H1 (cell line): ENCODE data around the gene GAST.

Experiments
- ASH2L ChIP-seq: fragments of 200-600, 300-600 bp; sonication (generic); IDR thresholded peaks from one replicate; pipeline ENCODE4 v1.7.1; 2017; ENCODE audit warnings: low read length
- BACH1 ChIP-seq: IDR thresholded peaks from 2 replicates; pipeline ENCODE4 v1.6.1; 2012; ENCODE audit warnings: low read length, improper control_type of control experiment
- CREB1 ChIP-seq: IDR thresholded peaks from 2 replicates; pipeline ENCODE4 v1.6.1; 2012; ENCODE audit warnings: inconsistent platforms
- KDM5A ChIP-seq: fragments of 200-600 bp; IDR thresholded peaks from 2 replicates; pipeline ENCODE4 v1.7.1; 2012; ENCODE audit warnings: mild to moderate bottlenecking, low read length, inconsistent platforms, mixed read lengths
- POLR2A ChIP-seq, 2 experiments: IDR thresholded peaks; 1 replicate in 1 of 2; 2 replicates in 1 of 2; pipeline ENCODE4 v1.6.1; 2011; ENCODE audit warnings: low read depth in 2 of 2, low read length in 2 of 2, mild to moderate bottlenecking in 2 of 2; ENCODE audit errors: control extremely low read depth in 1 of 2
- SP4 ChIP-seq: IDR thresholded peaks from 2 replicates; pipeline ENCODE4 v1.6.1; 2012; ENCODE audit warnings: low read length, inconsistent platforms
- TAF1 ChIP-seq: IDR thresholded peaks from 2 replicates; pipeline ENCODE4 v1.6.1; 2011; ENCODE audit warnings: mild to moderate bottlenecking, low read depth, low read length
- TAF7 ChIP-seq: optimal IDR thresholded peaks from 2 replicates; pipeline ENCODE3; 2011; ENCODE audit warnings: low read depth, mild to moderate bottlenecking, inconsistent platforms, low read length, moderate library complexity, borderline replicate concordance
- TF ChIP-seq, protein P1 (sequence below), 3 experiments: IDR thresholded peaks; 1 replicate in 2 of 3; 2 replicates in 1 of 3; pipeline versions ENCODE4 v1.5.1 to v1.6.1; 2011; ENCODE audit warnings: low read length in 3 of 3, mild to moderate bottlenecking in 3 of 3, inconsistent platforms in 2 of 3, low read depth in 1 of 3, moderate library complexity in 1 of 3; ENCODE audit not compliant: insufficient read depth in 1 of 3; ENCODE audit errors: control extremely low read depth in 1 of 3
- TF ChIP-seq, protein P2 (sequence below): IDR thresholded peaks from 2 replicates; pipeline ENCODE4 v1.6.1; 2011; ENCODE audit warnings: low read length, improper control_type of control experiment

DNA sequence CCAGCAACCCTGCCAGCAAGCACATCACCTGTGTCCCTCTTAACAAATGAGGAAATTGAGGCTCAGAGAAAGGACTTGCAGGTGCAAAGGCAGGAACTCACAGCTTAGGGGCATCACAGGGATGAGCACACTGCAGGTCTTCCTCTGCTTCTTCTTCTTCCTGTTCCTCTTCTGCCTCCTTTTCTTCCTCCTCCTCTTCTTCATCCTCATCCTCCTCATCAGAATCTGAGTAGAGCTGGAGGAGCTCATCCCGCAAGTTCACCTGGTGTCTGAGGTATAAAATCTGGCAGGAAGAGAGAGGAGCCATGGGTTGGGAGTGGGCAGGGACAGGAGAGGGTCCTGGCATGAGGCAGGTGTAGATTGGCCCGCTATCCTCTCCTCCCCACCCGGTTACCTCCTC is 19.7 kb downstream of the GAST start:
- no peak for TF ChIP-seq BACH1
- TF ChIP-seq TAF1, result no peak
- TF ChIP-seq, protein P1, sequence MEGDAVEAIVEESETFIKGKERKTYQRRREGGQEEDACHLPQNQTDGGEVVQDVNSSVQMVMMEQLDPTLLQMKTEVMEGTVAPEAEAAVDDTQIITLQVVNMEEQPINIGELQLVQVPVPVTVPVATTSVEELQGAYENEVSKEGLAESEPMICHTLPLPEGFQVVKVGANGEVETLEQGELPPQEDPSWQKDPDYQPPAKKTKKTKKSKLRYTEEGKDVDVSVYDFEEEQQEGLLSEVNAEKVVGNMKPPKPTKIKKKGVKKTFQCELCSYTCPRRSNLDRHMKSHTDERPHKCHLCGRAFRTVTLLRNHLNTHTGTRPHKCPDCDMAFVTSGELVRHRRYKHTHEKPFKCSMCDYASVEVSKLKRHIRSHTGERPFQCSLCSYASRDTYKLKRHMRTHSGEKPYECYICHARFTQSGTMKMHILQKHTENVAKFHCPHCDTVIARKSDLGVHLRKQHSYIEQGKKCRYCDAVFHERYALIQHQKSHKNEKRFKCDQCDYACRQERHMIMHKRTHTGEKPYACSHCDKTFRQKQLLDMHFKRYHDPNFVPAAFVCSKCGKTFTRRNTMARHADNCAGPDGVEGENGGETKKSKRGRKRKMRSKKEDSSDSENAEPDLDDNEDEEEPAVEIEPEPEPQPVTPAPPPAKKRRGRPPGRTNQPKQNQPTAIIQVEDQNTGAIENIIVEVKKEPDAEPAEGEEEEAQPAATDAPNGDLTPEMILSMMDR (IDR thresholded peaks at IDR 0.05; ENCODE audit: control extremely low read depth in 1 of 3, insufficient read depth in 1 of 3, low read depth in 1 of 3, low read length in 3 of 3), result no peak
- TF ChIP-seq ASH2L, result no peak
- TF ChIP-seq KDM5A, result no peak
- no peak for TF ChIP-seq POLR2A (IDR thresholded peaks at IDR 0.05; ENCODE audit: control extremely low read depth in 1 of 2, low read depth in 2 of 2, low read length in 2 of 2)
- TF ChIP-seq CREB1, result no peak
- no peak for TF ChIP-seq SP4
- TF ChIP-seq, protein P2, sequence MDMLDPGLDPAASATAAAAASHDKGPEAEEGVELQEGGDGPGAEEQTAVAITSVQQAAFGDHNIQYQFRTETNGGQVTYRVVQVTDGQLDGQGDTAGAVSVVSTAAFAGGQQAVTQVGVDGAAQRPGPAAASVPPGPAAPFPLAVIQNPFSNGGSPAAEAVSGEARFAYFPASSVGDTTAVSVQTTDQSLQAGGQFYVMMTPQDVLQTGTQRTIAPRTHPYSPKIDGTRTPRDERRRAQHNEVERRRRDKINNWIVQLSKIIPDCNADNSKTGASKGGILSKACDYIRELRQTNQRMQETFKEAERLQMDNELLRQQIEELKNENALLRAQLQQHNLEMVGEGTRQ, result no peak
- TF ChIP-seq TAF7, result no peak
